HG02981 (cell line): ENCODE measurements around the gene ALG12.

Experiments used
- ATAC-seq: cut with Tn5 transposase; IDR thresholded peaks from one replicate; pipeline ENCODE4 v1.9.1; 2021; ENCODE audit warnings: mild to moderate bottlenecking, moderate library complexity; ENCODE audit not compliant: unreplicated experiment

Gene ALG12

DNA sequence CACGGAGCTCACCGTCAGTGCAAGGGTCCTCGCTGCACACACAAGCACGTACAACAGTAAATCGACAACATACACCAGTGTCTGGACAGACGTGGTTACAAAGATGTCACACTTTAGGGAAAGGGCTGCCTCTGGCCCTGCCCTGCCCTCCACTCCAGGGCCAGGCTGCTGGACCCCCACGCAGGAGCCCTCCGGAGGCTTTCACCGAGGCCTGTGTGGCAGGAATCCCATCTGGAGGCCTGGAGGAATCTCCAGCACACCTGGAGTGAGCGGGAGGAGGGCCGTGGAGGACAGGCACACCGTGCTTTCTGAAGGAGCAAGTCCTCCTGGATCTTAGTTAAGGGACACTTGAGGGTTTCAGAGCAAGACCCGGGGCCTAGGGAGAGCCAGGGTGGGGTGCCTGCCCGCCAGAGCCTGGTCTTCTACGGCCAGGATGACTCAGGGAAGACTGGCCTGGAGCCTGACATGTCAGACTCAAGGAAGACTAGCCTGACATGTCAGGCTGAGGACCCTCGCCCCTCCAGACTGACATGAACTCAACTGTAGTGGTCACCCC is 40.2 kb upstream of the ALG12 start:
- ATAC-seq = no peak

DNA sequence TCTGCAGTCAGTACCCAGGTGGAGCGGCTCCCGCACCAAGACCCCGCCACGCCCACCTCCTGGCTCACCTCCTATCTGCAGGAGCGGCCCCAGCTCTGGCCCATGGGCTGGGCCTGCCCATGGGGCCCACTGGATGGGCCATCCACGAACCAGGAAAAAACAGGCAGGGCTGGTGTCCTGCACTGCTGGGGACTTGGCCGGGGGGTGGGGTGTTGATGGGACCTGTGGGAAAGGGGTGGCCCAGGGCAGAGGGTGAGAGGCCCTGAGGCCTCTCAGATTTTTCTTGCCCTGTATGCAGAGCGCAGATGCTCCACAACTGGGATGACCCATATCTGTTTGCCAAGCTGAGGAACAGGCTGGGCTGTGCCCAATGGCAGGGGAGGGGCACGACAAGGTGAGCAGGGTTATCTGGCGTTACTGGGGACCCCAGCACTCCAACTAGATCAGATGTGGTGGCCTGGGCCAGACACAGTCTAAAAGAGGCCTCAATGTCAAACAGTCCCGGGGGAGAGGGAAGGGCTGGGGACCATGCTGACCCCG is 39.7 kb upstream of the ALG12 start:
- ATAC-seq = no peak

DNA sequence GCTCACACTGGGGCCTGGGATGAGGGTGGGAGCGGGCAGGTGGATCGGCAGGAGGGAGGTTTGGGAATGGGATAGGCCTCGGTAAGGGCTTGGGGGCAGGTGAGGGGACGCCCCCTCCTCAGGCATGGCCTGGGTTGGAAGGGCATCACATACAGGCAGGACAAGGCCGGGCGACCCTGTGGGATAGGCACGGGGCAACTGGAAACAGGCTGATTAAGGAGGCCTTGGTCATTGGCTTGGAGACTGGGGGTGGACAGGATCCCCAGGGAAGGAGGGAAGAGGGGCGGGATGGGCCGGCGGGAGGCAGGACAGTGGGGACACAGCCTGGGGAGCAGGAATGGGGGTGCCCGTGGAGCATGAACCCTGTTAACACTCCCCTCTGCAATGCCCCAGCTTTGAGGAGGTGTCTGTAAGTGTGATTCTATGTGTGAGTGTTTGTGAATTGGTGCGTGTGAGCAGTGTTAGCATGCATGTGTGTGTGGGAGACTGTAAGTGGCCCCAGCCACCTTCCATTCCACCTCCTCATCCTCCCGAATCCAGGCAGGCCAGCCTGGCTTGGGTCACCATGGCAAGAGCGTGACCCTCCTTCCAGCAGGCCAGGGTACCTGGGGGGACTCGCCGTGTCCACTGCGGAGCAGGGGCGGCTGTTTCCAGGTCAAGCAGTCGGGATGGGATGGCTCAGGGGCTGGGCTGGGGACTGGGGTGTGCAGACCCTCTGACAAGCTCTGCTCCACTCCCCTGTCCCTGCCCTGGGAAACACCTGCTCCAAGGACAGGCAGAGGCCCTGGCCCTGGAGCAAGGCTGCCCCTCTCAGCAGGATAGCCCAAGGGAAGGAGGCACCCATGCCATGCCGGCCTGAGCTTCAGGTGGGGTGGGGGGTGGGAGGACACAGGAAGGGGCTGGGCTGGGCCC is 38.9 kb upstream of the ALG12 start:
- ATAC-seq = no peak

DNA sequence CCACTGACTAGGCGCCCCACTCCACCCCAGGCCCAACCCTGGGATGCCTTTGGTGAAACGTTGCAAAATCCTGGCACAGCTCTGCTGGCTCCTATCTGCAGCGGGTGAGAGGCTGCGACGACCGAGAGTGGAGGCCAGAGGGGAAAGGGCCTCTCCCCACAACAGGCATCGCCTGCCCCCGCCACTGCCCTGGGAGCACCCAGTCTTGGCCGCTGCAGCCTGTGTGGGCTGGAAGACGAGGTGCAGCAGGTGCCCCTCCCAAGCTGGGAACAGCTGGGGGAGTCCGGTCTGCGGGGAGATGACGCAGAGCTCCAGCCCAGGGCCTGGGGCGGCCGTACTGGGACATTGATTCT is 38.2 kb upstream of the ALG12 start:
- no peak for ATAC-seq

DNA sequence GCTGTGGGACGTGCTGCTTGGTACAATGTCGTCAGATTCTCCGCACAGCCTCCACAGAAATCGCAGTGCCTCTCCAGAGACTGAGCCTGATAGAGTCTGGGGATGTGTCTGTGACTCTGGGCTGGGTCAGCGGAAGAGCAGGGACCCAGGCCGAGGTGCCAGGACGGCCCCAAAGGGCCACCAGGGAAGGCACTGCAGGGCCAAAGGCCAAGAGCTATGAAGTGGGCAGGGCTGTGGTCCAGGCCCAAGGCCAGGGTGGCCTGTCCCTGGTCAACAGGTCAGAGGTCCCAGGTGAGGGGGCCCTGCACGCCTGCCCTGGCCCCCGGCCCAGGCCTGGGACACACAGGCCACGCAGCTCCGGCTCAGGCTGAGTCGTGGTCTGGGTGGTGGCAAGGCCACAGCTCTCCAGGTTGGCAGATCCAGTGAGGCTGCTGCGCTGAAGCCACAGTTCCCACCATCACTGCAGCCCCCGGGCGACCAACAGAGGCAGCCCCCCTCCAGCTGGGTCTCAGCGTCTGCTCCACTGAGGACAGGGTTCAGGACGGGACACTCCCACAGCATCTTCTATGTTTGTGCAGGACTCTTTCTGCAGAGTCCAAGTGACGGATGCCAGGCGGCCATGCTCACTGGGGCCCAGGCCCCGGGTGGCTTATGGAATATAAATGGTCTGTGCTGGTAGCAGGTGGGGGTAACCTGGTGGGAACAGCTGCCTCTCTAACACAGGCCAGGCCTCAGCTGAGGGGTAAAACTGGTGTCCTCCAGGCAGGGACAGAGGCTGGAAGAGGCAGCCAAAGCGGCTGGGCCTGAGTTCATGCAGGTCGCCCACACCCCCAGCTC is 37.6 kb upstream of the ALG12 start:
- ATAC-seq = no peak

DNA sequence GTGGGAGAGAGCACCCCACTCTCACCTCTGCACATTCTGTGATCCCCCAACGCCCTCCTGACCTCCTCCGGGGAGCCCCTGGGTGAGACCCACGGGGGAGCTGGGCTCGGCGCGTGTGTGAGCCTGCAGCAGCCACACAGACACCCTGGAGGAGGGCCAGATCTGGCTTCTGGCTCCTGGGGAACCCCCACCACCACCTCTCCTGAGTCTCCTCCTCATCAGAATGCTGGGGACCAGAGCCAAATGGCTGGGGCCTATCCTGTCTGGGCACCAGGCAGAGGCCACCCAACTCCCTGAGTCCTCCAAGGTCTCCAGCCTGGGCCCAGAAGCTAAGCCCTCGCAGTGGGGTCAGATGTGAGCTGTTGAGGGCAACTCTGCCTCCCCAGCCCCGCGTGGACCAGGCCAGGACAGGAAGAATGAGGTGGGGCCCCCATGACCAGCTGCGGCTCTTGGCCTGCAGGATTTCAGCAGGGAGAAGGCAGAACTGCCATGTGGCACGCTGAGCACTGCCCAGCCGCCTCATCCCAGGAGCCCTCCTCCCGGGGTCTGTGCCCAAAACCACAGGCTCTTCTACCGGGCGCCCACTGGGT is 36.8 kb upstream of the ALG12 start:
- ATAC-seq = no peak

DNA sequence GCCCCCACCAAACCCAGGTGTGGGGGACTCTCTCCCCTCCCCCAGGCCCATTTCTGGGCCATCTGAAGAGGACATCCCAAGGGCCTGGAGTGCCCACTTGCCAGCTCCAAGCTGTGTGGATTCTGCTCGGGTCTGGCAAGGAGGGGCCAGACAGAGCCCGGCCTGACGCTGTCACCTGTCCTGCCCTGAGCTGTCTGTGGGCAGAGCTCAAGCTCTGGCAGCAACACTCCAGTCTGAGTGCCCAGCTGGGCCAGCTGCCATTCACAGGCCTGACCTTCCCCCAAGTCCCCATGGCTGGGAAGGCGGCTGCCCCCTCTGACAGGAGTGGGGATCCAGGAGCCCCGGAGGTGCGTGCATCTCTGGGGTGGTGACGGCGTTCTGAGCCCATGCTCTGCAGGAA is 36.1 kb upstream of the ALG12 start:
- ATAC-seq = no peak

DNA sequence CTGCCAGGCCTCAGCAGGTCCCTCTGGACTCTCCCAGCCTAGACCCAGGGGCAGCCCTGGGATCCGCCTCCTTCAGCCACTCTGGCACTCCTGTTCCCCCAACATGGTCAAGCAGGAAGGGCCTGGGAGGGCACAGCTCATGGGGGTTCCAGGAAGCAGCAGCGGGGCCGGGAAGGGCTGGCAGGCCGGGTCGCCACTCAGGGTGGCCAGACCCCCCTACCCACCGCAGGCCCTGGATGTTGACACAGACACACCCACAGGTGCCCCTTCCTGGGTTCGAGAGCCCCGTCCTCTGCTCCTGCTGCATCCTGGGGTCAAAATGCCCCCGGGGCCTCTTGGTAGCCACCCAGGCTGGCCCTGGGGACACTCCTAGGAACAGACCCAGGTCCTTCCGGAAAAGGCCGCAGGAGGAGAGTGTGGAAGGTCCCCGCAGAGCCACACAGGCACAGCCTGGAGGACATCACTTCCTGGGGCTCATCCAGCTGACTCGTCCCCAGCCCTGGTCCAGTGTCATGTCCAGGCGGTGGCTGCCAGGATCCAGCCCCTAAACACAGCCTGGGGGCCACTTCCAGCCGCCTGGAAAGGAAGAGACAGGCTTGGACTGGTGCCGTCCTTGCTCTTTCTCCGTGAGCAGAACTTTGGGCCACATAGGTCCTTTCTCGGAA is 35.6 kb upstream of the ALG12 start:
- ATAC-seq = no peak

DNA sequence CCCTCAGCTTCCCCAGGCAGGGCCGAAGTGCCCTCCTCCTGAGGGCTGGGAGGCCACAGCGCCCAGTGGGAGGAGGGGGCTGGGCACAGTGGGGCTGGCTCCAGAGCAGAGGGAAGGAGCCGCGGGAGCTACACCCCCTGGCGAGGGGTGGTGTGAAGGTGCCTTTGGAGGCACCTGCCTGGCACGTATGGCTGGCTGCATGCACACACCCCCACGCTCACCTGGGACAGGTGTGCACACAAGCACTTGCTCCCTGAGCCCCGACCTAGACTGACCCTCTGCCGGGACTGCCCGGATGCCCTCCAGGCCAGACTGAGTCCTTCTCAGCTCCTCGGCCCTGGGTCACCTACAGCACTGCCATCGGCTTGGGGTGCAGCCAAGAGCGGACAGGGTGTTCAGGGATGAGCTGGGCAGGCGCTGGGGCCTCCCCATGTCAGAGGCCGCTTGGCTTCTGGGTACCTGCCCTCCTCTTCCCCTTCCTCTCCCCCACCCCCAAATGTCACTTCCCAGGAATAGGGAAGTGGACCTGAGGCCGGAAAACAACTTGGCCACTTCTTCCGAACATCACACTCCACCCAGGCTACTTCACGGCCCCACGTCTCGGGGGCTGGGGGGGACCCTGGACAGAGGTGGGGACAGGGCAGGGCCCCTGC is 34.9 kb upstream of the ALG12 start:
- ATAC-seq = no peak

DNA sequence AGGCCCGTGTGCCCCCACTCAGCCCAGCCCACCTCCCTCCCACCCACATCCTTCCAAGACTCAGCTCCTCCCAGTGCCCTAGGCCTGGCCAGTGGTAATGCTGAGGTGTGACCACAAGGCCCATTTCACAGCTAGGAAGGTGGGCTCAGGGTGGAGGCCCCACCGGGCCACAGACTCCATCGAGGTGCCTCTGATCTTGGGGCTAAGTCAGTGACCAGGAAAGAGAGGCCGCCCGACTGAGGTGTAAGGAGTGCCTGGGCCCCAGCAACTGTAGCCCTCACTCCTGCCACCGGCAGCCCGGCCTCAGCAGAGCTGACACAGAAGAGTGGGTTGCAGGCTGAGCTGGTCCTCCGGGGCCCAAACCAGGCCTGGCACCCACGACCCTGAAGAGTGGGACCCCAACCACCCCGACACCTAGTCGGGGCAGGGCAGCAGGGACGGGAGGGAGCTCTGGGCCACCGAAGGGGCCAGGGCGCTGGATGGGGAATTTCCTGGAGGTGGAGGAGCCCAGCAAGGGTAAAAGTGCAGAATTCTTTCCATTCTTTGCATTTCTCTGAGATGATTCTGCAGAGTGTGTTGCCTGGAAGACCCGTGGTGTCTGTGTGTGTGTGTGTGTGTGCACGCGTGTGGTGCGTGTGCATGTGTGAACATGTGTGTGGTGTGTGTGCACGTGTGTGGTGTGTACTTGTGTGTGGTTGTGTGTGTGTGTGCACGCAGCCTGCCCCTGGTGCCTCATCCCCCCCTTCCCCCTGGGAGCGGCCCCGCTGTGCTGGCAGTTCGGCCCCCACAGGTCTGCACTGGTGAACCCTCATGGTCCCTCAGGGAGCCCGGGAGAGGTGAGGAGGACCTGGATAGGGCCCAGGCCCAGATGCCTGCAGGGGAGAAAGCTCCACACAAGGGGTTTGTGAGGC is 34.0 kb upstream of the ALG12 start:
- ATAC-seq = no peak

DNA sequence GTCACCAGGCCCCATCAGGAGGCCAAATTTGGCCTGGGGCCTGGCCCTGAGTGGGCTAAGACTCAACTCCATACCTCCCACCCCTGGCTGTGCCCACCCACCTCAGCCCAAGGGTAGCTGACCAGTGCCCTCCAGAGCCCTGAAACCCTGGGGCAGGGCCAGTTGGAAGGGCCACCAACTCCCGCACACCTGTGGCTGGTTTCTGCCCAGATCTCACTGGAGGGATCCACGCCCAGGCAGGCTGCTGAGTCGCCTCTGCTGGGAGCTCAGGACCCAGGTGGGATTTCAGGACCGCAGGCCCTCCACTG is 33.4 kb upstream of the ALG12 start:
- no peak for ATAC-seq

DNA sequence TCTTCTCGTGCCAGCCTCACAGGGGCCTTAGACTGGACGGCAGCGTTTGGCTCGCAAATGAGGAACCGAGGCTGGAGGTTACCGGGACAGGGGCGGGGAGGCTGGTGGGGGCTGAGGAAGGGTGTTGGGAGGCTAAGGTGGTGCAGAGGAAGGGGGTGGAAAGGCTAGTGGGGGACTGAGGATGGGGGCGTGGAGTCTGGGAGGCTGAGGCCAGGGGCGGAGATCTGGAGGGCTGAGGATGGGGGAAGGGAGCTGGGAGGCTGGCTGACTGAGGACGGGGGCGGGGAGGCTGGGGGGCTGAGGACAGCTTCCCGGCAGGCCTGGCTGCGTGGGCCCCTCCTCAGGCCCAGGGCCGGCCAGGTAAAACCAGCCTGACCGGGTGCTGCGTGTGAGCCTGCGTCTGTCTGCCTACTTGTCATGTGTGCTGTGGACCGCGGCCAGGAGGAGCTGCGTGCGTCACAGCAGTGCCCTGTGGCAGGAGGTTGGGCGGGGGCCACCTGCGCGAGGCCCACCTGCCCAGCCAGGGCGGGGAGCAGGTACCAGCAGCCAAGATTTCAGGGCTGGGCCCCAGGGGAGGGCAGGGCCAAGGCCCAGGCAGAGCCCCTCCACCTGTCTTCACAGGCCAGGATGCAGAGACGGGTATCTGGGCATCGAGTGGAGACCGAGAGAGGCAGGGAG is 32.9 kb upstream of the ALG12 start:
- ATAC-seq = no peak

DNA sequence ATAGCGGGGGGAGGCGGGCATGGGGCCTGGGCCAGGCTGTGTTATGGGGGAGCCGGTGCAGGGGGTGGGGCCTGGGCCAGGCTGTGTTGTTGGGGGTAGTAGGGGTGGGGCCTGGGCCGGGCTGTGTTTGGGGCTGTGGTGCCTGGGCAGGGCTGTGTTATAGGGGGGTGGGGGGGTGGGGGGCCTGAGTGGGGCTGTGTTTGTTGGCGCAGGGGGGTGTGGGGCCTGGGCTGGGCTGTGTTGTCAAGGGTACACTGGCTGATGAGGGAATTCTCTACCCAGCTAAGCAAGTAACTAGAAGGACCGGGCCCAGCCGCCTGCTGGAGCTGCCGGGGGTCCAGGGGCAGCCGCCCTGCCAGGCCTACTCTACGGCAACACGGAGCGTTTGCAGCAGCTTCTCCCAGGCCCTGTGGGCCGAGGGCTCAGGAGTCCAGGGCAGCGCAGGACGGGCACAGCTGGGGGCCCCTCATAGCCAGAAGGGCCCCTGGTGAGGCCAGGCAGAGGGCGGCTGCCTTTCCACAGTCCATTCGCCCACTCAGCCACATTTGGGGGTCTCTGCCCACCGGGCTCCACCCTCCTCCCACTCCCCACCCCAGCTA is 32.3 kb upstream of the ALG12 start:
- ATAC-seq = no peak

DNA sequence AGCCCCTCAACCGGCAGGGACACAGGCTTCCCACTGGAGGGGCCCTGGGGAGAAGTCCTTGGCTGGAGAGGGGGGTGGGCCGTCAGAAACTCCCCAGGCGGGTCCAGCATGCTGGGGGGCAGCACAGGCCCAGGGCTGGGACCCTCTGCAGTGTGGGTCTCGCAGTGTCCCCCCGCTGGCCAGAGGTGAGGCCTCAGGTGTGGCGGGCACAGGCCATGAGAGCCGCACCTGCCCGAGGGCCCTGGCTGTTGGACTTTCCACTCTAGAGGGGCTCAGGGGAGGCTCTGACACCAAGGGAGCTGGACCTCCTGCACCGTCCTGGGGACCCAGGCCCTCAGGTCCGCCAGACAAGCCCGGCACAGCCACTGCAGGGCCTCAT is 31.7 kb upstream of the ALG12 start:
- ATAC-seq = no peak

DNA sequence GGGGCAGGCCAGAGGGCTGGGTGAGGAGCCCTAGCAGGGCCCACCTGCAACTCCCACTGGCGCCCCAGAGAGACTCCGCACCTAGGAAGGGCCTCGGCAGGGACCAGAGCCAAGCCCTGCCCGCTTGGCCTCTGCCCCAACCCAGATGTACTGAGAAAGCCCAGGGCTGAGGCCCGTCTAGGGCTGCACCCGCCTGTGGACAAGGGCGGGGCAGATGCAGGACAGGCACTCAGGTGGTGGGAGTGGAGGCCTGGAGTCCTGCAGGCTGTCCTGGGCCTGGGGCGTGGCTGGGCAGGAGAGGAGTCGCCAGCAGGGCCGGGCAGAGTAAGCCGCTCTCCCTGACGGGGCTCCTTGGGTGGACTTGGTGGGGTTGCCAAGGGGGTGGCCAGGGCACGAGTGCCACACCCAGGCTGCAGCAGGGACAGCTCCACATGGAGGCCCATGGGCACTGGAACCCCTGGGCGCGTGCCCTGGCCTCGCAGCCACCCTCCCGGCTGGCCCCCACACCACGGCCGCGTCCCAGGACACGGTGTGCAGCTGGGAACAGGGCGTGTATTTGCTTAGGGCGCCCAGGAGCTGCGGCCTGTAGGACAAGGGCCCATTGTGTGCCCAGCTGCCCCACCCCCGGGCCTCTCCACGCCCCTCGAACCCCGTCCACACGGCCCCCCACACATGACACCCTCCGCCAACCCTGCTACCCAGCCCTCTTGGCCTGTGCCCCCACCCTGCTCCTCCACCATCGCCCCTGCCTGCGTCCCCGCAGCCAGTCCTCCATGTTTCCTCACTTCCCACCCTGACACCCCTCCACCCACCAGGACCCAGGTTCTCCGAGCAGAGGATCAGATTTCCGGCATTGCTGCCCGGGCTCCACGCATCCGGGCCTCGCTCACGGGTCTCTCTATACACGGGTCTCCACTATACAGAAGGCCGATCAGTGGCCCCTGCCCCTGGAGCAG is 31.0 kb upstream of the ALG12 start:
- no peak for ATAC-seq

DNA sequence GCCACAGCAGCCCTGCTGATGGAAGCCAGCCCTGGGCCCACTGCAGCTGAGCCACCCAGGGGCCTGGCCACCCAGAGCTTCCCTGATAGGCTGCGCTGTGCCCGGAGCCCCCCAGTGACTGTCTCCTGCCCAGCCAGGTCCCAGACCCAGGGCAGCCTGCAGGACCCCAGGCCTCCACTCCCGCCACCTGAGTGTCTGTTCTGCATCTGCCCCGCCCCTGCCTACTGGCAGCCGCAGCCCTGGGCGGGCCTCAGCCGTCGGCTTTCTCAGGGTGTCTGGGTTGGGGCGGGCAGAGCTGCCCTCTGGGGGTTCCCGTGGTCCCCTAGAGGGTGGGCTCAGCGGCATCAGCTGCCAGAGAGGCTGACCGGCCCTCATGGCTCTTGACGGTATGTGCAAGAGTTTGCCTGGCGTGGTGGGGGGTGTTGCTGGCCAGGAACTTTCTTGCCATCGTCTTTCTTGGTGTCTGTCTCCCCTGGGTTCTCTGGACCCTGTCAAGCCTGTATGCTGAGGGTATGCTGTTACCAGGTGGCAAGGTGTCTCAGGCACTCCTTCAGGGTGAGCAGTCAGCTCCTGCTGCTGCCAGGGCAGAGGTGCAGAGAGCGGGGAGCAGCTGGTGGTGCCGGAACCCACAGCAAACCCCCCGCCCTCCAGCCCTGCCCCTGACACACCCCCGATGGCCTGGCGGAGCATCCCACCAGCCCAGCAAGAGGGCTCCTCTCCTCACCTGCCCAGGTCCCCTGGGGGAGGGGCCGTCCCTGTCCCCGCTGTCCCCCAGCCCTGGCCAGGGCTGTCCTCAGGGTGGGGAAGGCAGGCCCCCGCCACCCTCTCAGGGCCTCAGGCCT is 30.1 kb upstream of the ALG12 start:
- no peak for ATAC-seq

DNA sequence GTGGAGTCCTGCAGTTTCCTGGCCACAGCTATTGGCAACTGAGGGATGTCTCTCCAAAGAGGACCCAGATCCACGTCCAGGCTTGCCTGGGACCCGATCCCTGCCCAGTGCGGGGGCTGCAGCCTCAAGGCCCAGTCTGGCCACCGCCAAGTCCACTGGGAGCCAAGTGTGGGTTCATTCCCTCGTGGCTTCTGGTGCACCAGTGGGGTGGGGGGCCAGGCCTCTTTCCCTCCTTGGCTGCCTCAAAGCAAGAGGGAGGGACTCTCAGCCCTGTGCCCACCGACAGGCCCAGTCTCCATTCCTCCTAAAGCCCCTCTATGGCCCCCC is 29.0 kb upstream of the ALG12 start:
- no peak for ATAC-seq
